HG02588 (cell line): ENCODE data around the gene SLCO6A1.
"Not testable (repeated sequence)": the region's sequence is repeated elsewhere in the genome, so short reads cannot be mapped to it uniquely, and the experiment has no call there.

Experiments
- ATAC-seq: cut with Tn5 transposase; IDR thresholded peaks from one replicate; pipeline ENCODE4 v1.9.1; 2021; ENCODE audit warnings: mild to moderate bottlenecking, moderate library complexity; ENCODE audit not compliant: unreplicated experiment

Gene SLCO6A1, protein sequence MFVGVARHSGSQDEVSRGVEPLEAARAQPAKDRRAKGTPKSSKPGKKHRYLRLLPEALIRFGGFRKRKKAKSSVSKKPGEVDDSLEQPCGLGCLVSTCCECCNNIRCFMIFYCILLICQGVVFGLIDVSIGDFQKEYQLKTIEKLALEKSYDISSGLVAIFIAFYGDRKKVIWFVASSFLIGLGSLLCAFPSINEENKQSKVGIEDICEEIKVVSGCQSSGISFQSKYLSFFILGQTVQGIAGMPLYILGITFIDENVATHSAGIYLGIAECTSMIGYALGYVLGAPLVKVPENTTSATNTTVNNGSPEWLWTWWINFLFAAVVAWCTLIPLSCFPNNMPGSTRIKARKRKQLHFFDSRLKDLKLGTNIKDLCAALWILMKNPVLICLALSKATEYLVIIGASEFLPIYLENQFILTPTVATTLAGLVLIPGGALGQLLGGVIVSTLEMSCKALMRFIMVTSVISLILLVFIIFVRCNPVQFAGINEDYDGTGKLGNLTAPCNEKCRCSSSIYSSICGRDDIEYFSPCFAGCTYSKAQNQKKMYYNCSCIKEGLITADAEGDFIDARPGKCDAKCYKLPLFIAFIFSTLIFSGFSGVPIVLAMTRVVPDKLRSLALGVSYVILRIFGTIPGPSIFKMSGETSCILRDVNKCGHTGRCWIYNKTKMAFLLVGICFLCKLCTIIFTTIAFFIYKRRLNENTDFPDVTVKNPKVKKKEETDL

DNA sequence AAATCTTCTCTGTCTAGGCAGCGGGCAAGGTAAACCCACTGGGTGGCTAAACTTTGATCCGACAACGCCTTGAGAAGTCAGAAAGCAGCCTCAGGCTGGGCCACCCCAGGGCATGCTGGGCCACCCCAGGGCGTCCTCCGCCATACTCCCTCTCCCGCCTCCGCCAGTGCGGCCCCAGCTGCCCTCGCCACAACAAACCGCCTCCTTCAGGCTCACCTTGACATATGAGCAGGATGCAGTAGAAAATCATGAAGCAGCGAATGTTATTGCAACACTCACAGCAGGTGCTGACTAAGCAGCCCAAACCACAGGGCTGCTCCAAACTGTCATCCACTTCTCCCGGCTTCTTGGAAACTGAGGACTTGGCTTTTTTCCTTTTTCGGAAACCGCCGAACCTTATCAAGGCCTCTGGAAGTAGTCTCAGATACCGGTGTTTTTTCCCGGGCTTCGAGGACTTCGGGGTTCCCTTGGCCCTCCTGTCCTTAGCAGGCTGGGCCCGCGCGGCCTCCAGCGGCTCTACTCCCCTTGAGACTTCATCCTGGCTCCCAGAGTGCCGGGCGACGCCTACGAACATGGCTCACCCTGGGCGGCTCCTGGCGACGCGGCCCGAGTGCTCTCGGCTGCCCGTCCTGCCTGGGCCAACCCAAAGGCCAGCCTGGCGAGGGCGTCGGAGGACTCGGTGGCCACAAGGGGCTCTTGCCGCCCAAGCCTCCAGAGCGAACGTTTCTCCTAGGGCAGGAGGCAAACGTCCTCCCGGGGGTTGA lies at the start of gene SLCO6A1:
Gene SLCO6A1, minus strand, starts transcription at position 731 of the 764 bp plus-strand sequence. Its CDS starts 157 bp downstream, at position 574.
- no peak for ATAC-seq

DNA sequence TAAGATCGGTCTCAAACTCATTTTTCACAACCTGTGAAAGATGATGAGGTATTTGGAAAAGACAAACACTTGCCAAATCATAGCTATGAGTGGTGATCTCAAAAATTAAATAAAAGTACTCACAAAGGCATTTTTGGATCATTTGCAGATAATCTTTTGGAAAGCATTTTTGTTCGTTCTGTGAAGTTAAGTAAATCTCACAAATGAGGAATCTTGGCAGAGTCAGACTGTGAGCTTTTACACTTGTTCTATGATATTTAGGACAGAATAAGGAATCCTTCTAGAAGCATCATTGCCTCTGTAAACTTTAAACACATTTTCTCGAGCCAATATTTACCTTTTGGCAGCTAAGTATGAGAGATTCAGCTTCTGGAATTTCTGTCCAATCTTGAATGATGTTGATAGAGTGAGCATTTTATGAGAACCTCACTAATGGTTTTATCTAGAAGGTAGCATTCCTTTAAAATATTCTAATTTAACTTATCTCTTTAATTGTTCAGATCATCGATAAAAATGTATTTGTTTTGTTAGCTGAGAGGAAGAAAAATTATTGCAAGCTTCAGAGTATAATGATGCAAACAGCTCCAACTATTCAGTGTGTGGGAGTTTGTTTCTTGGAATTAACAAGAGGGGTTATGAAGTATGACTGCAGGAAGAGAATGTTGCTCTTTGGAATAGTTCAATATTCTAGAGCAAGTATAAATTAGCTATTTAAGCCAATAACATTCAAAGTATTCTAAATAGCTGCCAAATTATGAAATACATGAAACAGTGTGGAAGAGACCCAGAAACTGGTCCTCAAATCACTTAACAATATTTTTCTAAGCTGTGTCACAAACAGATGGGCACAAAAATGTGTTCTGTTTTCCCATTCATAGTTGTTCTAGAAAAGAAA lies 48.6 kb upstream of the SLCO6A1 start:
- ATAC-seq: no peak

DNA sequence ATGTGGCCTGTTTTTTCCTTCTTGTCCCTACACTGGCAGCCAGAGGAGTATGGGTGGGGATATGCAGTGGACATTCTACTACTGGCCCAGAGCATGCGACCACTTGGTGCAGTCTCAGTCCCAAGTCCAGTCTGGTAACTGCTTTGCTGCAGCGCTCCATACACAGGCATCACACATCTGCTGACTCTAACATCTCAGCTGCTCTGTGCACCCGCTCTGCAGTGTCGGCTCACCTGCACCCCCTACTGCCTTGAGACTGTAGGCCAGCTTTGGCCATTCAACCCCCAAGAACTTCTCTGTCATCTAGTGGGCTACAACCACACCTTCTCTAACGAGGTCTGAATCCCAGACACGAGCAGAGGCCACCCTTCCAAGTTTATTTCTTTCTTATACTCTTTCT lies 46.4 kb upstream of the SLCO6A1 start:
- peak; percentile 76 for ATAC-seq

DNA sequence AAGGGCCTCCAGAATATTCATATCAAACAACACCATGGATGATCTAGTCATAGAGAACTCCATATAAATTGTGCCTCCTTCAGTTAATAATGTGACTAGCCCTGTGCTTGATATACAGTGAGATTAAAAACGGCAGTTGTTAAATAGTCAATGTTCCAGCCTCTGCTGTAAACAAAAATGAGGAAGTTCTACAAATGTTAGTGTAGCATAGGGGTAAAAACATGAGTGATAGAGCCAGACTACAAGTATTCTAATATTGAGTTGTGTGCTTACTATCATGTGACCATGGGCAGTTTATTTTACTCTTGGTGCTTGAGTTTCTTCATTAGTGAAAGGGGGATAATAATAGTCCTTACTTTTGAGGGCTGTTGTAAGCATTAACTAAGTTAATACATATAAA lies 43.3 kb upstream of the SLCO6A1 start:
- ATAC-seq: no peak

DNA sequence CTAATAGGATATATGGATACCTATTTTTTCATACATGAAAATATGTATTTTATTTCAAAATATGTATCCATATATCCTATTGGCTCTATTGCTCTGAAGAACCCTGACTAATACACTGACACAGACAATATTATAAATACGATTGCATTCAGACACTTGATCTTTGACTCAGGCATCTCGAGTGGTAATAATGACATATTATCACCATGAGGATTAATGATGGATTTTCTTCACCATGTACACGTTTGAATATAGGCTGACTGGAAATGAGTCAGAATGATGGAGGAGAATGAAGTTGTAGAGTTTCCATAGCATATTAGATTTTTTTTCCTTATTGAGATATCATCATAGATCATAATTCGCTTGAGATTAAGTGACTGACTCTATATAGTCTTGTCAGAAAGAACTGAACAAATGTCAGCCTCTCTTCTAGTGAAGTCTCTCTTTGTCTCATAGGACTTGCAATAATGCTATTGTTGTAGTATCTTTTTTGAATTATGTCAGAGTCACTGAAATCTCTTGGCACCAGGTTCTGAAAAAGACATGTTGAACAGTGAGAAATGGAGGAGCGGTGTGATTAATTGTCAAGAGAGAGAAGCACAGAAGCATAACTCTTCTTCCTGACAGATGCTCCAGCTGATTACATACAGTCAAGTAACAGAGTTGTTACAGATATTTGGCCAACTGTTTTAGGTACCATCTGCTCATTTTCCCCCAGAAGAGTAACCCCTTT lies 41.4 kb upstream of the SLCO6A1 start:
- no peak for ATAC-seq

DNA sequence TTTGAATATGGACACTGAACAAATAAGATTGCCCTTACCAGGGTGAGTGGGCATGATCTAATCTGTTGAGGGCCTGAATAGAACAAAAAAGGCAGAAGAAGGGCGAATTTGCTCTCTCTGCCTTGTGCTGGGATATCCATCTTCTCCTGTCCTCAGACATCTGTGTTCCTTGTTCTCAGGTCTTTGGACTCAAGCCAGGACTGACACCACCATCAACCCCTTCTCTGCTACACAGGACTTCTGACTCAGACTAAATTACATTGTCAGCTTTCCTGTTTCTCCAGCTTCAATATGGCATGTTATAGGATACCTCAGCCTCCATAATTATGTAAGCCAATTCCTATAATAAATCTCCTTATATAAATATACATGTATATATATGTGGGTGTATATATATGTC lies 40.8 kb upstream of the SLCO6A1 start:
- no peak for ATAC-seq

DNA sequence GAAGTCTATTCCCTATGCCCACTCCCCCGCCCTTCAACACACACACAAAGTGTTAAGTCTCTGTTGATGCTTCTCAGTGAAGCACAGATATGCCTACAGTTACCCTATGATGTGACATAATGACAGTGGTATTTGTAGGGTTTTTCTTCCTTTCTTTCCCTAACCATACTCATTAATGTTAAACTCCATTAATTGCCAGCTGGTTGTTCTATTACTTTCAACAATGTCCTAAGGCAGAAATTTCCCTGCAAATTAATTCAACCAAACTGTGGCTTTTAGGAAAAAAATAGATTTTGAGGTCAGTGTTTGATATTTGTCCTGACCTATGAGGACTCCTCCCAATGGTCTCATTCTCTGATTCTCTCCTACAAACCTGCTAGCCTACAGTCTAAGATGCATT lies 38.2 kb upstream of the SLCO6A1 start:
- ATAC-seq: no peak

DNA sequence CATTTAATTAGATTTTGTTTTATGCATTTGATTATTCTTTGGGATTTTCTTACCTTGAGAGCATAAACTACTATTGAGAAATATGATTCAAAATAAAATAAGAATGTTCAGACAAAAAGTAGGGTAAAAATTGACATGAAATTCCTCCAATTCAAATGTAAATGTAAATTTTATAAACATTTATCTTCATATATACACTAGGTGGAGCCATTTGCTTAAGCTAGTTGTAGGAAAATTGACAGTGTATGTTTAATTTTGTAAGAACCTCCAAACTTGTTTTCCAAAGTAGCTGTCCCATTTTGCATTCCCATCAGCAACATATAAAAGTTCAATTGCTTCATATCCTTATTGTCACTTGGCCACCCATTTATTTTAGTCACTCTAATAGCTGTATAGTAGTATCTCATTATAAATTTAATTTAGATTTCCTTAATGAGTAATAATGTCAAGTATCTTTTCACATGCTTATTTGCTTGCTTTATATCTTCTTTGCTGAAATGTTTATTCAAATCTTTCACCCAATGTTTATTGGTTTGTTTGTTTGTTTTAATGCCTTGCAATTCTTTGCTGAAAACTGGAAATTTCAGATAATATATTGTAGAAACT lies 37.6 kb upstream of the SLCO6A1 start:
- no peak for ATAC-seq

DNA sequence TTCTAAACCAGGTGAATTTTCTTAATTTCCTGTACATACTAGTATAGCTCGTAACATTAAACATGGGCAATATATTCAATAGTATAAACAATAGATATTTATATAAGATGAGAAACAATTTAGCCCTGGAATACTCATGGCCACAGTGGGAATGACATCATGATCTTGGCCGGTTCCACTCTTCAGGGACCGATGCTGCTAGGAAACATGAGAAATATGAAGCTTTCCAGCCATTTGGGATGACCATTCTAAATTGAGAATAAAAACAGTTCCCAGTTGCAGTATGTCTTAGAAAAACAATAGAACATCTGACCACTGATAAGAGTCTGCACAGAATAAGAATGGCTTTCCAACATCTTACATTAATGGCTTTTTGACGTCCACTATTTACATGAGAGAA lies 33.3 kb upstream of the SLCO6A1 start:
- ATAC-seq: no peak

DNA sequence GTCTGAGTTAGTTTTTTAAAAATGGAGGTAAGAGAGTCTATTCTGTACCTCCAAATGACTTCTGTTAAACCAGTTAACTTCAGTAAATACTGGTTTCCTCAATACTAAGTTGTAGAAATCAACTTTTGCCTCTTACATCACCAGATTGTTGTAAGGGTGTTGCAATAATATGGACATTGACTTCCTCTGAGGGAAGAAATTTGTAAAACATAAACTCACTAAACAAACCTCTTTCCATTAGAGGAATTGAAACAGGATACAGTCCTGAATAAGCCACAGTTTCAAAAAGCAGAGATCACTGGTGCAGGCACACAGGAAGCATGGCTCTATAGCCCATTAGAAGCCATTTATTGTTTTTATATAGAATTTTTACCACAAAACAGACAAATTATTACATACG lies 32.7 kb upstream of the SLCO6A1 start:
- peak; percentile 98 for ATAC-seq

DNA sequence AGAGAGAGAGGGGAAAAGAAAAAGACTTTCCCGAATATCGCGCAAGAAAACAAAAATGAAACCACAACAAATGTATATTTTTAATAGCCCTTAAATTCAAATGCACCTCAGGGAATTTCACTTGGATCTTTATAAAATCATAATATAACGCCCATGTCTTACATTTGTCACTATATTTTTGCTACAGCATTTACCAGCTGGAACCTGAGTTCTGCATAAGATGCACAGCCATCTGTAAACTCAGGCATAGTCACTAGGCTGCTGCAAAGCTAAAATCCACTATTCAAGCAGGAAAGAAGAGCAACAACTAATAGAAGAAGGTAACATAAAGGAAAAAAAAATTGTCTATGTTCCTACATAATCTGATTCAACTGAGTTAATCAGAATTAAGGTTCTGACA lies 30.6 kb upstream of the SLCO6A1 start:
- ATAC-seq: no peak

DNA sequence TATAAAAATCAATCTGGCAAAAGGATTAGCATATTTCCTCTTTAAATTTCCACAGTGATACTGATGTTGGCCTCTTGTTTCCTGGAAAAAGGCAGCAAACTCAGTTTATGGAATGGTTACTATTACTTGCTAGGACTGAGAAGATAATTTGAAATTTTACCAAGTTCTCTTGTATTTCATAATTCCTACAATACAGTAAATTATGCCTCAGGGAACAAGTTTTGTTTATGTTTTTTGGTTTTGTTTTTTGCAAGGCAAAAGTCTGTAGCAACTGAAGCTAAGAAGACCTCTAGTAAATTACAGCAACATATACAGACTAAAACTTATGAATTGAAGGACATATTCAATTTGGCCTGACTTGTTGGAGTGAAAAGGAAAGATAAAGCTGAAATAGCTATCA lies 30.2 kb upstream of the SLCO6A1 start:
- ATAC-seq: no peak

DNA sequence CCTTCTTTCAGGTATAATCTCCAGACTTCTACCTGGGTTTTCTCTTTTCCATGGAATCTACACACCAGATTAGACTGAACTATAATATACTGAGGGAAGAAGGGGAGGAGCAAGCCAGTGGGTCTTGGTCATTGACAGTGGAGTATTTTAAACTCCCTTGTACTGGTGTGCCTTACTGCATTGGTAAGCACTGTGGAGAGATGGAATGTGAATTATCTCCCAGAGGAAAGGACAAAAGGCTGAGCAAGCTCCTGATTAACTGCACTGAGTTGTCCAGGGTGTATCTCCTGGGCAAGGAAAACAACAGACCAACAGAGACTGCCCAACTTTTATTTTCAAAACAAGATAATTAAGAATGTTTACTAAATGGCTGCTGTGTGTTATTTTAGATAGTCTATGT lies 29.8 kb upstream of the SLCO6A1 start:
- no peak for ATAC-seq

DNA sequence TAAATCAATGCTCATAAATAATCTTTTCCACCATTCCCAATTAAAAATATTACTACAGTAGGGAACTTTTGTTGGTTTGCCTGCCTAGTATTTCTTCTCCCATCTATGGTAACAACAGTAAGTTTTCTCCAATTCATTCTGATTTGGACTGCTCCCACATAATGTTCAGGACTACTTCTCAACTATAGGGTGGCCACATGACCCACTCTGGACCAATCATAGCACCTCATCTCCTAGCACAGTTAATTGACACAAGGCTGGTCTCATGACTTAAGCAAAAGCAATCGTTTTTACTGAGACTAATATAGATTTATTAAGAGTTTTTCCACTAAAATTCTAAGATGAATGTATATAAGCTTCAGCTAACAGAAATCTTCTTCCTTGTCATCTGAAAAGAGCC lies 28.7 kb upstream of the SLCO6A1 start:
- ATAC-seq: no peak

DNA sequence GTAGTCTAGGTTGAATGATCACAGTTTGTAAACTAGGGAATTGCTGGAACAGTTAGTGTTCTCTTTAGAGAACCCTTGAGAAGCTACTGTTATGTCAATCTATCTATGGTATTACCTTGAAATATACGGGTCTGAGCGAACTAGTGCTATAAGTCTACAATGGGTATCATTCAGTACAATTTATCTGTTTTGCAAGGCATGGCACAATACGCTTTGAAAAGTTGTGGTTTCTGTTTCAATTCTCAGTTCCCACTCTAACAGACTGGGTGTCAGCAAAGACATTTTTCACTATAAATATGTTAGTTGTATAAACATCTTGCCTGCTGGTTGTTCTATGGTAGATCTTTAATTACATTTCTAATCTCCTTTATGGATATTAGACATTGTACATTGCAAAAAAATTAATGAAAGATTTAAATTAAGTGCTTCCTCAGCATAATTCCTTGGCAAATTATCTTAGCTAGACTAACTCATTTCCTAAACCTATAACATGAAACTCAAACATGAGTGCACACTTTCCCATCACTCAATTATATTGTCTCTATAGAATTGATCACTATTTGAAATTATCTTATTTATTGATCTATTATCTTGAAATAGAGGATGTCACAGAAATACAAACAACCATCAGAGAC lies 24.9 kb upstream of the SLCO6A1 start:
- ATAC-seq: peak; percentile 100

DNA sequence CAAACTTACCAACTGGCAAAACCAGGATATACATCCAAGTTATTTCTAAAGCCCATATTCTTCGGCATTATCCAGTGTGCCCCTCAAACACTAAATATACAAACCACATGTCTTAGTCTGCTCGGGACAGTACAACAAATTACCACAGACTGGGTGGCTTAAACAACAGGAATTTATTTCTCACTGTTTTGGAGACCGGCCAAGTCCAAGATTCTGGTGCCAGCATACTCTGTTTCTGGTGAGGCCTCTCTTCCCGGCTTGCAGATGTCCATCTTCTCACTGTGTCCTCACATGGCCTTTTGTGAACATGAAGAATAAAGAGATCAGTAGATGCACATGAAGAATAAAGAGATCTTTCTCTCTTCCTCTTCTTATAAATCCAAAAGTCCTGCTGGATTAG lies 12.9 kb upstream of the SLCO6A1 start:
- no peak for ATAC-seq

DNA sequence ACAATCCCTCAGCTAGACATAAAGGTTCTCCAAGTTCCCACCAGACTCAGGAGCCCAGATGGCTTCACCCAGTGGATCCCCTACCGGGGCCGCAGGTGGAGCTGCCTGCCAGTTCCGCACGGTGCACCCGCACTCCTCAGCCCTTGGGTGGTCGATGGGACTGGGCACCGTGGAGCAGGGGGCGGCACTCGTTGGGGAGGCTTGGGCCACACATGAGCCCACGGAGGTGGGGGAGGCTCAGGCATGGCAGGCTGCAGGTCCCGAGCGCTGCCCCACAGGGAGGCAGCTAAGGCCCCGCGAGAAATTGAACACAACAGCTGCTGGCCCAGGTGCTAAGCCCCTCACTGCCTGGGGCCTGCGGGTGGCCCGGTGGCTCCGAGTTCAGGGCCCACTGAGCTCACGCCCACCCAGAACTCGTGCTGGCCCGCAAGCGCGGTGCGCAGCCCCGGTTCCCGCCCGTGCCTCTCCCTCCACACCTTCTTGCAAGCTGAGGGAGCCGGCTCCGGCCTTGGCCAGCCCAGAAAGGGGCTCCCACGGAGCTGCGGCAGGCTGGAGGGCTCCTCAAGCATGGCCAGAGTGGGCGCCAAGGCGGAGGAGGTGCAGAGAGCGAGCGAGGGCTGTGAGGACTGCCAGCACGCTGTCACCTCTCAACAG lies 7.4 kb downstream of the SLCO6A1 start:
- not testable (repeated sequence) for ATAC-seq

DNA sequence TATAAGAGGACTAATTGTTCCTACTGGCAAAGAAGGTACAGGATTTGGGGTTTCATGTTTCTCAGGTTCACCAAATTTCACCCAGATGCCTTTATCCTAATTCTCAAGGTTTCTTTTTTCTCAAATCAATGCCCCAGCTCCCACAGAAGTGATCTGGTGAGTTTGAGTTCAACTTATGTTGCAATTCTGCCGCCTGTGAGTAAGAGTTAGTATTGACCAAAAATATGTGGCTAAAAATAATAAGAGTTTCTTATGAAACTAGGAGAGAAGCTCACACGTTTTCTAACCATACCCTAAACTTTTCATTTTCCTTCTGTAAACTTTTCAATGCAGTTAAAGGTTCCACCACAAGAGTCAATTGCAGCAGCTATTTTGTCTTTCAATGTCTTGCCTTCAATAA lies 15.1 kb downstream of the SLCO6A1 start:
- ATAC-seq: no peak
